K562 treated with DMSO at 1 percent for 48 hours (cell line): ENCODE data around the gene PRKCG. TPM values are rescaled to one million over a fixed set of nuclear protein-coding genes. Genes with fewer than 3 reads are reported as not detected.

Source experiments
- total RNA-seq: library from RNA; unstranded; fragments of 300-600 nt; gene quantifications from 2 replicates; pipeline ENCODE4 v1.2.3, GENCODE V29; 2022; ENCODE audit warnings: low replicate concordance; ENCODE audit errors: extremely low read depth

The PRKCG gene
- not detected in 2 replicates for total RNA-seq

GRCh38 chr19:53881482-53882390, at the start of gene PRKCG:
Gene PRKCG (plus strand): TSS chr19:53882197. CDS start chr19:53882495, 298 bp downstream.

DNA sequence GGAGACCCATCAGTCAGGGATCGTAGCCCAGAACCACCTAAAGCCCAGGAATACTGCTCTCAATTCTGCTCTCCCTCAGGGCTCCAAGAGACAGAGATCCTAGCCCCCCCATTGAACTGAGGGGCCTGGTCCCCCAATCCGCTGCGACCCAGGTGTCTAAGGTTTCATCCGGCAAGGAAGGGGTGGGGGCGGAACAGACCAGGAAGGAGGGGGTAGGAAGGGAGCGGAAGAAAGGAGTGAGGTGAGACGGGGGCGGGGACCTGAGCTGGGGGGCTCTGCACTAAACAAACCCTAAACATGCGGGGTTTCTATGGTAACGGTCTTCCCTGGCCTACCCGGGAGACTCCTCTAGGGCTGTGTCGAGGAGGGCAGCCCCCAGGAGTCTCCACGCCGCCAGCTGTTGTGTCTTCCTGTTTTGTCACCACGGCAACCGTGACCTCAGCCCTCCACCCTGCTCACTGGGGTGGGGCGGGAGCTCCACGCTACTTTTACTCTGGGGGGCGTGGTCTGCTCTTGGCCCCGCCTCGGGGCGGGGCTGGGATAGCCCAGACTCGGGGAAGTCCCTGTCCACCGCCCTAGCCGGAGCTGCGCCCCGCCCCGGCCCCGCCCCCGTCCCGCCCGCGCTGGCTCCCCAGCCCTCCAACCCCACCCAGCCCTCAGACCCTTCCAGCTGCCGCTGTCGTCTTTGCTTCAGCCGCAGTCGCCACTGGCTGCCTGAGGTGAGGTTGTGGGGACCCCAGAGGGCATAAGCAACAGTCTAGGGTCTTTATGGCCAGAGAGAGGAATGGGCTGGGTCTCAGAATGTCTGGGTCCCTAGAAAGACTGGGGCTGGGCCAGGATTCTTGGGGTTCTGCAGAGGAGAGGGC, 14.5 kb upstream of the PRKCG start, which contains the start of gene MYADM:
Gene MYADM (plus strand): TSS at position 659 of the 866 bp plus-strand sequence. CDS start 5,647 bp downstream, outside the sequence.

DNA sequence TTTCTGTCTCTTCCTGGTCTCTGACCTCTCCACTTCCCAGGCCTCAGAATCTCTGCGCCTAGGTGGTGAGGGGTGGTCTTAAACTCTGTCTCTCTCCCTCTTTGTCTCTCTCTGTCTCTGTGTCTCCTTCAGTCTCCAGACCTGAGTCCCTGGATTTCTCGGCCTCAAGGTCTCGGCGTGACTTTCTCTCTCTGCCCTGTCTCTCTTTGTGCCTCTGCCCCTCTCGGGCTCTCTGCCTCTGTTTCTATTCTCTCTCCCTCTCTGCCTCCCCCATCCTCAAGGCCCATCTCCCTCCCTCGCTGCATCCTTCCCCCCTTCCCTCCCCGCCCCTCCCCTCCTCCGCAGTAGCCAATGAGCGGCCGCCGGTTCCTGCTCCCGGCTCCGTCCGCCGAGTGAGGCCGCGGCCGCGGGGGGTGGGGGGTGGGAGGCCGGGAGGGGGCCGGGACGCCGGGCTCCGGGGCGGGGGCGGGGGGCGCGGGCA, 27.0 kb downstream of the PRKCG start, which contains the start of gene CACNG7:
Gene CACNG7 (plus strand): TSS at position 344 of the 481 bp plus-strand sequence. CDS start 3,554 bp downstream, outside the sequence.

Other genes with a start within 250 kb of the PRKCG start
- not detected in 2 replicates for gene NLRP12, start 57.9 kb upstream of the PRKCG start, total RNA-seq
- not detected in 2 replicates for gene MYADM, start 14.3 kb upstream of the PRKCG start, total RNA-seq
- not detected in 2 replicates for gene CACNG7, start 27.1 kb downstream of the PRKCG start, total RNA-seq
- not detected in 2 replicates for gene CACNG8, start 80.7 kb downstream of the PRKCG start, total RNA-seq
- gene CACNG6, start 109.4 kb downstream of the PRKCG start, total RNA-seq = not detected in 2 replicates
- gene VSTM1, start 181.7 kb downstream of the PRKCG start, total RNA-seq = not detected in 2 replicates
- gene TARM1, start 199.2 kb downstream of the PRKCG start, total RNA-seq = not detected in 2 replicates
- not detected in 2 replicates for gene OSCAR, start 218.6 kb downstream of the PRKCG start, total RNA-seq
- not detected in 2 replicates for gene NDUFA3, start 220.7 kb downstream of the PRKCG start, total RNA-seq
- not detected in 2 replicates for gene TFPT, start 233.5 kb downstream of the PRKCG start, total RNA-seq
- gene PRPF31, start 233.6 kb downstream of the PRKCG start, total RNA-seq = not detected in 2 replicates